HL-60 (cell line): ENCODE measurements around the gene KIF2A.

ENCODE experiments used
- DNase-seq, 2 experiments: peaks; one replicate each; pipeline ENCODE4 v3.0.0-alpha.2; 2010 to 2020; ENCODE audit warnings: low read depth in 1 of 2, low spot score in 1 of 2
- H3K27ac ChIP-seq: fragments of 250-450 bp; sonication (Bioruptor Pico); replicated peaks from 2 replicates; pipeline ENCODE4 v1.5.1; 2020; ENCODE audit warnings: mild to moderate bottlenecking, moderate library complexity
- H3K27me3 ChIP-seq: fragments of 250-450 bp; sonication (Bioruptor Pico); 2 replicates; pipeline ENCODE4 v1.5.1; 2021; ENCODE audit warnings: mild to moderate bottlenecking, moderate library complexity; ENCODE audit not compliant: insufficient read depth, poor library complexity, severe bottlenecking
- H3K4me3 ChIP-seq: replicated peaks from 2 replicates; pipeline ENCODE4 v1.5.1; 2011; ENCODE audit warnings: mild to moderate bottlenecking, control low read depth, low read length; ENCODE audit not compliant: insufficient read depth
- CTCF ChIP-seq: IDR thresholded peaks from one replicate; pipeline ENCODE4 v1.5.1; 2011; ENCODE audit warnings: low read length, control low read depth, inconsistent platforms; ENCODE audit not compliant: insufficient read depth
- GABPA ChIP-seq: IDR thresholded peaks from 2 replicates; pipeline ENCODE4 v1.6.1; 2012; ENCODE audit warnings: low read depth
- POLR2AphosphoS5 ChIP-seq: IDR thresholded peaks from 2 replicates; pipeline ENCODE4 v1.6.1; 2012; ENCODE audit warnings: low read depth
- SPI1 ChIP-seq: IDR thresholded peaks from 2 replicates; pipeline ENCODE4 v1.6.1; 2012; ENCODE audit warnings: low read depth, mild to moderate bottlenecking, borderline replicate concordance
- TF ChIP-seq, protein P1 (sequence below): IDR thresholded peaks from 2 replicates; pipeline ENCODE4 v1.6.1; 2012; ENCODE audit warnings: low read depth; ENCODE audit not compliant: insufficient replicate concordance

KIF2A gene

GRCh38 chr5:62340392-62340791 is 34.4 kb downstream of the KIF2A start:
- TF ChIP-seq, protein P1, sequence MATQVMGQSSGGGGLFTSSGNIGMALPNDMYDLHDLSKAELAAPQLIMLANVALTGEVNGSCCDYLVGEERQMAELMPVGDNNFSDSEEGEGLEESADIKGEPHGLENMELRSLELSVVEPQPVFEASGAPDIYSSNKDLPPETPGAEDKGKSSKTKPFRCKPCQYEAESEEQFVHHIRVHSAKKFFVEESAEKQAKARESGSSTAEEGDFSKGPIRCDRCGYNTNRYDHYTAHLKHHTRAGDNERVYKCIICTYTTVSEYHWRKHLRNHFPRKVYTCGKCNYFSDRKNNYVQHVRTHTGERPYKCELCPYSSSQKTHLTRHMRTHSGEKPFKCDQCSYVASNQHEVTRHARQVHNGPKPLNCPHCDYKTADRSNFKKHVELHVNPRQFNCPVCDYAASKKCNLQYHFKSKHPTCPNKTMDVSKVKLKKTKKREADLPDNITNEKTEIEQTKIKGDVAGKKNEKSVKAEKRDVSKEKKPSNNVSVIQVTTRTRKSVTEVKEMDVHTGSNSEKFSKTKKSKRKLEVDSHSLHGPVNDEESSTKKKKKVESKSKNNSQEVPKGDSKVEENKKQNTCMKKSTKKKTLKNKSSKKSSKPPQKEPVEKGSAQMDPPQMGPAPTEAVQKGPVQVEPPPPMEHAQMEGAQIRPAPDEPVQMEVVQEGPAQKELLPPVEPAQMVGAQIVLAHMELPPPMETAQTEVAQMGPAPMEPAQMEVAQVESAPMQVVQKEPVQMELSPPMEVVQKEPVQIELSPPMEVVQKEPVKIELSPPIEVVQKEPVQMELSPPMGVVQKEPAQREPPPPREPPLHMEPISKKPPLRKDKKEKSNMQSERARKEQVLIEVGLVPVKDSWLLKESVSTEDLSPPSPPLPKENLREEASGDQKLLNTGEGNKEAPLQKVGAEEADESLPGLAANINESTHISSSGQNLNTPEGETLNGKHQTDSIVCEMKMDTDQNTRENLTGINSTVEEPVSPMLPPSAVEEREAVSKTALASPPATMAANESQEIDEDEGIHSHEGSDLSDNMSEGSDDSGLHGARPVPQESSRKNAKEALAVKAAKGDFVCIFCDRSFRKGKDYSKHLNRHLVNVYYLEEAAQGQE: no peak
- no peak for TF ChIP-seq SPI1
- no peak for TF ChIP-seq CTCF
- no peak for TF ChIP-seq POLR2AphosphoS5
- no peak for TF ChIP-seq GABPA

GRCh38 chr5:62340979-62341378 is 35.0 kb downstream of the KIF2A start:
- no peak for TF ChIP-seq SPI1
- no peak for TF ChIP-seq GABPA
- TF ChIP-seq, protein P1: no peak
- TF ChIP-seq CTCF: no peak
- no peak for TF ChIP-seq POLR2AphosphoS5
- H3K27me3 ChIP-seq: no peaks in the 10 kb centered on the region
- H3K27ac ChIP-seq: no peak overlapping the region
- H3K4me3 ChIP-seq: no peak overlapping the region
- no peak for DNase-seq

More at GRCh38 chr5:62340392-62340791, 34.4 kb downstream of the KIF2A start:
- DNase-seq: no peak
- Histone ChIP-seq H3K27me3 (no peaks in the 10 kb centered on the region), H3K4me3 (no peak overlapping the region), H3K27ac (no peak overlapping the region)

GRCh38 chr5:62341783-62342475 is 35.9 kb downstream of the KIF2A start:
- DNase-seq: no peak
- no peak for TF ChIP-seq GABPA
- no peak for TF ChIP-seq CTCF
- no peaks in the 10 kb centered on the region for H3K27me3 ChIP-seq
- no peak overlapping the region for H3K4me3 ChIP-seq
- H3K27ac ChIP-seq: no peak overlapping the region

GRCh38 chr5:62342476-62342837 is 36.5 kb downstream of the KIF2A start:
- no peak for TF ChIP-seq POLR2AphosphoS5
- no peak for TF ChIP-seq CTCF
- TF ChIP-seq, protein P1: no peak
- no peak for TF ChIP-seq SPI1
- TF ChIP-seq GABPA: no peak
- no peak overlapping the region for H3K27ac ChIP-seq
- no peaks in the 10 kb centered on the region for H3K27me3 ChIP-seq
- DNase-seq: no peak
- H3K4me3 ChIP-seq: no peak overlapping the region
